ENCODE results near the gene KCND2.
"Not testable (repeated sequence)": the region's sequence is repeated elsewhere in the genome, so short reads cannot be mapped to it uniquely, and the experiment has no call there.

KCND2 gene

GRCh38 chr7:120272701-120273475, at the start of gene KCND2:
Gene KCND2, plus strand, starts transcription at chr7:120273175.
- peak; percentile 23 for DNase-seq

DNA sequence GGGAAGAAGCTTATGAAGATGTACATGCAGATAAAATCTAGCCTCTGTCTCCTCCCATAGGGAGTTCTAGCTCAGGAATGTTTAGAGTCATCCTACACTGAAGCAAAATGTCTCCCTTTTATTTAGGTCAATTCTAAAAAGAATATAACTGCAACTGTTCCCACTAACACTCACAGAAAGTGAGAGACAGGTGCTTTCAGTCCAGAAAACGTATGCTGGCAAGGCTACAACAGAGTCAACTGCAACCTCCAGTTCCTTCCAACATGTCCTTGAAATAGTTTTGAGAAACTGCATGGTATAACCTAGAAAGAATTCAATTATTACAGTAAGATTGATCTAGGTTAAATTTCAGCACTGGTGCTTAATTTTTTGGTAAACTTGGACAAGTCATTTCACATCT, 46.8 kb upstream of the KCND2 start:
- DNase-seq = no peak

DNA sequence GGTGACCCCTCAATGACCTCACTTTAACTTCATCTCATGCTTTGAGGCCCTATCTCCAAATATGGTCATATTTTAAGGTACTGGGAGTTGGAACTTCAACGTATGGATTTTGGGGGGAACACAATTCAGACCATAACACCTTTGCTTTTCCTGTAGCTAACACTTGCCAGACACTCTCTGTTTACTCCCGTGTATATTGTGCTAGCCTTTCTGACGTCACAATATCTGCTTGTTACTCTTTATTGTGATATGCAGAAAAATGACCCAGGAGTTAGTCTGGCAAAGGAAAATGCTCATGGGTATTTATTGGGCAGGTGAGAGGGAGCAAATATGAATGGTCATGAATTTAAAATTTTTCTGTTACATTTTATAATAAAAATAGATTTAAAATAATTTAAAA, 45.7 kb upstream of the KCND2 start:
- DNase-seq = no peak

GRCh38 chr7:120229084-120229483, 43.9 kb upstream of the KCND2 start:
- DNase-seq = no peak

DNA sequence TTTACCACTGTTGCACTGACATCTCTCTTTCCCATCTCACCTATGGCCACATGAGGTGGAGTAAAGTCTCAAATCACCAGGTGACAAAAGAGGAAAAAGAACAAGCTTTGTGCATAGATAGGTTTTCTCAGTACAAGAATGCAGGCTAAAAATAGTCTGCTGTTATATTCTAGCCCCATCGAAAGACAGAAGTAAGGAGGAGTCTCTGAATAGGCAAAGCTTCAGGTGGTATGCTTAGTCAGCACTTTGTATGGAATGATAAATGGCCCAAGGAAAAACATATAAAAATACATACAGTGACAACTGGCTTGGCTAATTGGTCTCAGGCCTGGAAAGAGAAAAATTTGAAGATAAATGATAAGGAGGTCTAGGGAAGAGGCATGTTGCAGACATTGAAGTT, 39.6 kb upstream of the KCND2 start:
- DNase-seq = no peak

DNA sequence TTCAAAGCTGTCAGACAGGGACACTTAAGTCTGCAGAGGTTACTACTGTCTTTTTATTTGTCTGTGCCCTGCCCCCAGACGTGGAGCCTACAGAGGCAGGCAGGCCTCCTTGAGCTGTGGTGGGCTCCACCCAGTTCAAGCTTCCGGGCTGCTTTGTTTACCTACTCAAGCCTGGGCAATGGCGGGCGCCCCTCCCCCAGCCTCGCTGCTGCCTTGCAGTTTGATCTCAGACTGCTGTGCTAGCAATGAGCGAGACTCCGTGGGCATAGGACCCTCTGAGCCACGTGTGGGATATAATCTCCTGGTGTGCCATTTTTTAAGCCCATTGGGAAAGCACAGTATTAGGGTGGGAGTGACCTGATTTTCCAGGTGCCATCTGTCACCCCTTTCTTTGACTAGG, 32.6 kb upstream of the KCND2 start:
- not testable (repeated sequence) for DNase-seq

DNA sequence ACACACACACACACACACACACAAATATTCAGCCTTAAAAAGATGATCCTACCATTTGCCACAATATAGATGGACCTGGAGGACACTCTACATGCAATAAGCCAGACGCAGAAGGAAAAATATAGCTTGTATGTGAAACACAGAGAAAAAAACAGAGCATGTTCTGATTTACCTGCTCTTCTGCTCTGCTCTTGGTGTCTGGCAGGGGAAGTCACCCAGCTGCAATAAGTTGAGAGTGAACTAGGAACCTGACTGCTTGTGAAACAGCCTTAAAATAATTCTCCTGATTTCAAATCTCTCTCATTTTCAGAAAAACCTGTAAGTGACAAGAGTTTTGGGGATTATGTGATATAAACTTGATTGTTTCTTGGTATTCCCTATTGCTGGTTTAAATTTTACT, 31.0 kb upstream of the KCND2 start:
- no peak for DNase-seq

DNA sequence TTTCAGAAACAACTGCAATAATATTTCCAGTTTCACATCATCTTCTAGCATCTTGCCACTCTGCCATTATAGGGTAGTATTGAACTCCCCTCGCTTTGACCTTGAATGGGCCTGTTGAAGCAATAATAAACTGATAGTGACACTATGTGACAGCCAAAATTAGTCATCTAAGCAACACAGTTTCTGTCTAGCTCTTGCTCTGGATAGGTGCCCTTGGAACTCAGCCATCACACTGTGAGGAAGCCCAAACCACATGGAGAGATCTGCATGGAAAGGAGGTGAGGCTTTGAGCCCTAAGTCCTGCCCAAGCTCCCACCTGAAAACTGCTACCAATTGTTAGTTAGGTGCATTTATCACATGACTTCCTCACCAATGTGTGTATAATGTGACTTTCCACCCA, 18.1 kb upstream of the KCND2 start:
- no peak for DNase-seq

- DNase-seq = no peak
These were observed 16.5 kb upstream of the KCND2 start for GRCh38 chr7:120256344-120257070.

DNA sequence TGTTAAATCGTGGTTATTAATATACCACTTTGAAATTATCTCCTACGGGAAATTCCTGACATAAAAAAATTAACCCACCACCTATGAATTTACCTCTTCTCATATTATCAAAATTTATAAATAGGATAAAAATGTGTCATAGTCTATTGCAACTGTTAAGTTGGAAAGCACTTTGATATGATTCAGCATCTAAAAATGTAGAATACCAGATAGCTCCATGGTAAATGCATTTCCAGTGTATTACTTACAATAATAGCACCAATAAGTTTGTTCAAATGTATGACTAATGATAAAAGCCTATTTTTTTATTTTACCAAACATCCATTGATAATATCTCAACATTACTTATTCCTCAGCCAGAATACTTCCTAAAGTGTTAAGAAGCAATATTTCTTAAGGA, 13.6 kb upstream of the KCND2 start:
- DNase-seq = no peak

DNA sequence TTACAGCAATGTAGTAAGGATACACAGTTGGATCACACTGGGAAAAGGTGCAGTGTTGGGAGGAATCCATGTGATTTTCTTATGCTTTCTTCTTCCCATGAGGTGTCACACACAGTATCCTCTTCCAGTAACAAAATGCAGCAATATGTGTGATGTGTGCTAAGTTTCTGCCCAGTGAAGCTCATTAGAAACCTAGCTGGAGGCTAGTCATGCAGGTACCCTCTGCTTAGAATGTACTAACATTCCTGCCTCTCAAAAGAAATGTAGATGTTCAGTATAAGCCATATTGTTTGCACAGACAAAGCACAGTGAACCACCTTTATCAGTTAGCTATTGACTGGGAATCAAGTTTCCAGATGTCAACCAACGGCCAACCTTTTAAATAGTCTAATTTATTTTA, 12.9 kb upstream of the KCND2 start:
- DNase-seq = no peak

- DNase-seq = peak; percentile 19
These were observed 714 bp upstream of the KCND2 start for GRCh38 chr7:120272261-120272660.

- DNase-seq = peak; percentile 40
These were observed 551 bp downstream of the KCND2 start for GRCh38 chr7:120273476-120273975.

DNA sequence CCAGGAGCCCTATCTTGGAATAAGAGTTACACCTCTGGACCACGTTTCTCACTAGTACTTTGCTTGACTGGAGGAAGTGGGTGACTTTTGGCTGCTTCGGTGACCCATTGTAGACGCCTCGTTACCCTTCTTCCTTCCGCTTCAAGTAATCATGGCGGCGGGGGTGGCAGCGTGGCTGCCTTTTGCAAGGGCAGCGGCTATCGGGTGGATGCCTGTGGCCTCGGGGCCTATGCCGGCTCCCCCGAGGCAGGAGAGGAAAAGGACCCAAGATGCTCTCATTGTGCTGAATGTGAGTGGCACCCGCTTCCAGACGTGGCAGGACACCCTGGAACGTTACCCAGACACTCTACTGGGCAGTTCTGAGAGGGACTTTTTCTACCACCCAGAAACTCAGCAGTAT, 1.5 kb downstream of the KCND2 start:
- no peak for DNase-seq

GRCh38 chr7:120274899-120275298, 1.9 kb downstream of the KCND2 start:
- no peak for DNase-seq

DNA sequence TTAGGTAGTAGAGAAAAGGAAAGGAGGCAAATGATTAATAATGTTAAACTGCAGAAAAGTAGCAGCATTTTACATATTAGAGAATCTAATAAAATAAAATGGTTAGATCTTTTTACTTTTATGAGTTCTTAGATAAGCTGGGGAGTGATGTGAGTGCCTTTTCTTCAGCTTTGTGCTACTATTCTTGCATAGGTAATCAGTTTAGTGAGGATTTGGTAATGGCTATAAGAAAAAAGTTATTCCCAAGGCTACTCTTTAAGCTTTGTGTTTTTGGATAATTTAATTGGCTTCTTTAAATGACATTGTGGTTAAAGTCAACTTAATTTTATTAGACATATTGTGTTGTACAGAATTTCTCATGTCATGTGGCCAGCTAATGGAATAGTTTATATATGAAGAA, 3.7 kb downstream of the KCND2 start:
- DNase-seq = no peak

- DNase-seq = no peak
These were observed 5.8 kb downstream of the KCND2 start for GRCh38 chr7:120278773-120279172.

GRCh38 chr7:120280743-120281142, 7.8 kb downstream of the KCND2 start:
- no peak for DNase-seq

DNA sequence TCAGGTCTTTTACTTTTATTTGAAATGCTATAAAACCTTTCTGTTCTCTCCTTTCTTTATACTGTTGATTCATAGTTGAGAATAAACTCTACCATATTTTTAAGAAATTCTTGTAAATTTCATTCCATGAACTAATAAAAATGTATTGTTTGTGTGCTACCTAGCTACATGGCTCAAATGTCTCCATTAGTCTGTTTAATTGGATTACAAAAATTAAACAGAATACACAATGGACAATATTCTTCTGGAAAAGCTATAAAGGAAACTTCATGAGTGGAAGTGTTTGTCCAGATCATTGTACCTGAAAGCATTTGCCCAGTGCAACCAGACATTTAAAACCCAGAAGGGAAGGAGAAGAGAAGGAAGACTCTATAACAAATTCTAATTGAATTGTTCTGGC, 20.1 kb downstream of the KCND2 start:
- DNase-seq = no peak

GRCh38 chr7:120302190-120302589, 29.2 kb downstream of the KCND2 start:
- DNase-seq = no peak

GRCh38 chr7:120303105-120303504, 30.1 kb downstream of the KCND2 start:
- DNase-seq = no peak

DNA sequence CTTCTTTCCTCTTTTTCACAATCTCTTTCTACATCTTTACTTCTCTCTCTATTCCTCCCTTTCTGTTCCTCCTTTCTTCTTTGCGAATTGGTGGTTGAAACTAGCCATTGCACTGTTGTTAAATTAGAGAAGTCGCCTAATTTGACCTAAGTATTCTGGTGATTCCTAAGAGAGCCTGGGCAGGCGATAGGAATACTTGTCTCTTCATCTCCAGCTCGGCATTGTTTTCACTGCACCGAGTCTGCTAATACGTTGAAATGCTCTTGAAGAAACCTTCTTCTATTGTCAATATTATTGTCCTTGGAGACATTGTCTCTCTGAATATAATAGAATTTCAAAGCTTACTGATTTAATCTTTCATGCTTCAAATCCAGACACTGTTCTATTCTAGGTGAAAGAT, 31.7 kb downstream of the KCND2 start:
- DNase-seq = no peak

GRCh38 chr7:120307991-120308545, 35.1 kb downstream of the KCND2 start:
- DNase-seq = no peak

Measured in femur (tissue), 1 donor.